CD4-positive, alpha-beta T cell treated with Interleukin-21 for 1 hour (primary cell): Measurements from ENCODE around the gene UBIAD1.
"Not testable (repeated sequence)": the region's sequence is repeated elsewhere in the genome, so short reads cannot be mapped to it uniquely, and the experiment has no call there.

Source experiments
- DNase-seq: peaks from one replicate; pipeline ENCODE4 v3.0.0-alpha.2; 2020

Gene UBIAD1, protein sequence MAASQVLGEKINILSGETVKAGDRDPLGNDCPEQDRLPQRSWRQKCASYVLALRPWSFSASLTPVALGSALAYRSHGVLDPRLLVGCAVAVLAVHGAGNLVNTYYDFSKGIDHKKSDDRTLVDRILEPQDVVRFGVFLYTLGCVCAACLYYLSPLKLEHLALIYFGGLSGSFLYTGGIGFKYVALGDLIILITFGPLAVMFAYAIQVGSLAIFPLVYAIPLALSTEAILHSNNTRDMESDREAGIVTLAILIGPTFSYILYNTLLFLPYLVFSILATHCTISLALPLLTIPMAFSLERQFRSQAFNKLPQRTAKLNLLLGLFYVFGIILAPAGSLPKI

DNA sequence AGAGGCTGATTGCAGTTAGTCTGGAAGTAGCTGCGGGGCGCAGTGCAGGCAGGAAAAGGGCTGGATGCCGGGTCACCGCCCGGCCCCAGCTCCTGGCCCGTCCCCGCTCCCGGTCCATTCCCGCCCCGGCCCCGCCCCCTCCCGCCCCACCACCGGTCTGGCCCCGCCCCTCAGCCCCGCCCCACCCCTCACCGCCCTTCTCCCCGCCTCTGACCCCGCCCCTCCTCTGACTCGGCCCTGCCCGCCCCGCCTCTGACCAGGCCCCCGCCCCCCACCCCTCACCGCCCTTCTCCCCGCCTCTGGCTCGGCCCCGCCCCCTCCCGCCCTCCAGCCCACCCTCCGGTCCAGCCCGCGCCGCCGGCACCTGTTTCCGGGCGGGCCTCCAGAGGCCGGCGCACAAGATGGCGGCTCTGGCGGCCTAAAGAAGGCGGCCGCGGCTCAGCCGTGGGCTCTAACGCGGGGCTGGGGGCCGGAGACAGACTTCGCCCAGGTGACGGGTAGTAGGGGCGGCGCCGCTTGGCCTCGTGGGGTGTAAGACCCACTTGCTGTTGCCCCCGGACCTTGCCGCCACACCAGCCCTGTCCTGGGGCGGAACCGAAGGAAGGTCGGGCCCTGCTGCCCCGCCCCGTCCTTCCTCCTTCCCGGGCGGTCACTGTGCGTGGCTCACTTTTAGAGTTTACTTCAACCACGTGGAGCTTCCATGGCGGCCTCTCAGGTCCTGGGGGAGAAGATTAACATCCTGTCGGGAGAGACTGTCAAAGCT lies at the start of gene UBIAD1:
TSS of gene UBIAD1 (plus strand) at position 367 of the 763 bp plus-strand sequence. CDS start at position 701, 334 bp downstream.
- DNase-seq, result peak; percentile 85

DNA sequence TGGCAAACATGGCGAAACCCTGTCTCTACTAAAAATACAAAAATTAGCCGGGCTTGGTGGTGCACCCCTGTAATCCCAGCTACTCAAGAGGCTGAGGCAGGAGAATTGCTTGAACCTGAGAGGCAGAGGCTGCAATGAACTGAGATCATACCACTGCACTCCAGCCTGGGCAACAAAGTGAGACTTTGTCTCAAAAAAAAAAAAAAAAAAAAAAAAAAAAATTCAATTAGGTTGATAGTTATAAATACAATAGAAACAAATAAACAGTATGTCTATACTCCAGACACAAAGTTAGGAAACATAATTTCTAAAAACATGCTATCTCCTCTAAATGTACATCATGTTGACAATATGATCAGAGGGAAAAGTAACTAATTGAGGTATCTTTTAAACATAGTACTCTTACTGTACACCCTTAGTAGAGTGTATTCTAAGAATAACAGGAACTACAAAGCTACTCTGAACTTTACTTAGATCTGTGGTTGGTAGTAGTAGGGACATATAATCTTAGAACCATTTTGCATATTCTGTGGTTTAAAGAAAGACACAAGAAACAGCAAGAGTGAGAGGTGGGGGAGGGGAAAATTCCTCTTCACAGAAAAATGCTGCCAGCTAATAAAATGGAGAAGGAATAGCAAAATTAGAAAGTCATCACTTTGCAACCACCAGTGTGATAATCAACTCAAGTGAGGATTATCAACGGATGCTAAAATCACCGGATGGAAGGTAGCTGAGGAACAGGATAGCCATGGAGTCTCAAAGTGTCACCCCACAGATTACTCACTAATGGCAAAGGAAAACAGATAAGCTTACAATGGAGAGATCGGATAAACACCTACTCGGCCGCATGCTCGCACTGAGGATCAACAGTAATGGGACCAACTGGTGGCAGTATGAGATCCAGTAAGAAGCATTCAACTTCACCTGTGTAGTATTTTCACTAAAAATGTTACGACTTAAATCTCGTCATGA lies 45.6 kb upstream of the UBIAD1 start:
- no peak for DNase-seq

DNA sequence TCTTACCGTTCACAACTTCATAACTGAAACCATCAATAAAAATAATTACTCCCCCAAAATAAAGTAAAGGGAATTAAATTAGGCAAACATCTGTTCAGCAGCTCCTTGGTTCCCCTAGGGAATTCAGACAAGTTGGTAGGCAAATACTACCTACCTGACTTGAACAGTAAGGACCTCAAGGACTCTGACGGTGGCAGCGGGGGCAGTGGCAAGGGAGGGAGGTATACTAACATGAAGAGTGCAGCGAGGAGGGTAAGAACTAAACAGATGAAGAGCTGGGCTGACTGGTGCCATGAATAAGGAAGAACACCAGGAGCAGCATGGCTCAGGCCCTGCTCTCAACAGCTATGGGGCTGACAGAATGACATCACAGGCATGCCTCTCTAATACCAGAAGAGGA lies 43.8 kb upstream of the UBIAD1 start:
- DNase-seq, result no peak

DNA sequence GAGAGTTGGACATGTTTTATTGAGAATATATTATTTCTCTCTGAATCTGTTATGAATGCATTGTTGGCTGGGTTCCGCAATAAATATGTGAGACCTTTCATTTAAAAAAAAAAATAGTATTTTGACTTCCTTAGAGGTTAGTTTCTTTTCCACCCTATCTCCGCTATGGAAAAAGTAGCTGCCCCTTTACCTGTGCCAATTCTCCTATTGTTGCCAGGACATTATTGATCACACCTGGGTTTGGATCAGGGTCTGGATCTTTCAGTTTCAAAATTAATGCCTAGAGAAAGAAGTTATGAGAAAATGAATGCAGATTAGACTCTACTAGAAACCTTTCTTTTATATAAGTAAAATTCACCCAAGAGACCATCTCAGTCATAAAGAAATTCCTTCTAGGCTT lies 39.8 kb upstream of the UBIAD1 start:
- no peak for DNase-seq

DNA sequence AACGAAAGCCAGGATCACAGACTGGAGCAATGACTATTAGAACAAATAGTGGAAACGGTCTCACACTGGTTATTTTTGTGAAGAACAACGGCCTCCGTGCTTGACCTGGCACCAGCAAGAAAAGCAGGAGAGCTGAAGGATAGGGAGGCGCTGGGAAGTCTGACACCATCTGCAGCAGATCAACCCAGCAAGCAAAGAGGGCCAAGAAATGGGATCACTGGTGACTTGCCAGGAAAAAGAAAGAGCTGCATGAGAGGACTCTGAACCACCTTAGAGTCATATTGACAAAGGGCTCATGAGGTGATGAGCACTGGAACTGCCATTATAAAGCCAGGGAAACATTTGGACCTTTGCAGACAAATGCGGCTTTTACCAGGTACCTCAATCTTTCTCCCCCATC lies 35.6 kb upstream of the UBIAD1 start:
- DNase-seq, result no peak

DNA sequence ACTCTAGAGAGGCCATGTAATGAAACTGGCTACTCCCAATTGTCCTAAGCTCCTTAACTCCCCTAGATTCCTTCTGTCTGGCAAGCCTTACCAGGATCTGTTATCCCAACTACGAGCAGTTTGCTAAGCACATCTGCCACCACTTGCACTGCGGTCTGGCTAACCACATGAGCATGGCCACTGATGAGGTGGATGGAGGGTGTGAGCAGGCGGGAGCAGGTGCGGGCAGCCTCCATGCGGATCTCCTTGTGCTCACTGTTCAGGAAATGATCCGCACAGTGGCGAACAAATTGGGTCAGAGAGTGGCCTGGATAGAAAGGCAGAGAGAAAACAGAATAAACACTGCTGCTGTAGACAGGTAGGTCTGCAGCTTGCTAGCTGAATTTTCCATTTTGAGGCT lies 34.7 kb upstream of the UBIAD1 start:
- no peak for DNase-seq

DNA sequence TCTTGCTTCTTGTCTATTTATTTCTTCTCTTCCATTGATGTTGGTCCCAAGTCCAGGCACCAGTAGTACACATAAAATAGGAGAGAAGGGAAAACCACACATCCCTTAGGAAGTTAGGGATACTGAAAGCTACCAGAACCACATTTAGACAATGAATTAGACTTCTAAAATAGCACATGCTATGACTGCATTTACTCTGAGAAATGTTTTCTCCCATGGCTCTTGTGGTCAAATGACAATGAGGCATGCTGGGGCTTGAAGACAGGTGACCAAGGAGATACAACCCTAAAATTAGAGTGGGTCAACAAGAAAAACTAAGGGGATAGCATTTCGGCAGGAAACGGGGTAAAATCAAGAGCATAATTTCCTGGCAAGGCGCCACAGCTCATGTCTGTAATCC lies 27.8 kb upstream of the UBIAD1 start:
- no peak for DNase-seq

DNA sequence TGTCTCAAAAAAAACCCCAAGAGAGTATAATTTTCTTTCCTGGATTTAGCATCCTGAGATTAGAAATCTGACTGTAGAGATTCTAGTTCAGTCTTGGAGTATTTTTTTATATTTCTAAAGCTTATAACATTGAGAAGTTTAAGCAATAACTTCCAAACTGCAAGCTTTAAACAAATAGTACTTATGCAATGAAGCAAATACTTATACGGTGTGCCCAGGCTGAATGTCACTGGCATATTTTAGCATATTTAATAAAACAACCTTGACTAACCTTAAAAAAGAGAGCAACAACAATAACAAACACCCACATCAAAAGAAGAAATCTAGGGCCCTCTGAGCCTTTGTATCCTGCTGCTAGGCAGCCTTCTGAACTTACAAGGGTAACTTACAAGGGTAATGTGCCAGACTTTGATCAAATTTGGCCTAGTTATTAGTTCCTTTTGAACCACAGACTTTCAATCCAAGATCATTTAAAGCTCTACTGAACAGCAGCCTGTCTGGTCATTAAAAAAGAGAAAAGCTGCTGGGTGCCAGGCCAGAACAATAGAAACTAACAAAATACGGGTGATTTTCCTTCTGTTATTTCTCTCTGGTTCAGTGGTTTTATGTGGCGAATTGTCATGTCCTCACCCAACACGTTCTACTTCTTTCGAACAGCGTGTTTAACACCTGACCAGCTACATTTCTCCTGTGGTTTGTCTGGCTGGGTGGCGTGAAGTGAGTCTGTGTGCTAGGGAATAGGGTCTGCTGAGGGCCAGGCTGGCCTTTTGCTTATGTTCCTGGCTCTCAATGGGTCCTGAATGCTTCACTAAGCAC lies 26.9 kb upstream of the UBIAD1 start:
- peak; percentile 37 for DNase-seq

DNA sequence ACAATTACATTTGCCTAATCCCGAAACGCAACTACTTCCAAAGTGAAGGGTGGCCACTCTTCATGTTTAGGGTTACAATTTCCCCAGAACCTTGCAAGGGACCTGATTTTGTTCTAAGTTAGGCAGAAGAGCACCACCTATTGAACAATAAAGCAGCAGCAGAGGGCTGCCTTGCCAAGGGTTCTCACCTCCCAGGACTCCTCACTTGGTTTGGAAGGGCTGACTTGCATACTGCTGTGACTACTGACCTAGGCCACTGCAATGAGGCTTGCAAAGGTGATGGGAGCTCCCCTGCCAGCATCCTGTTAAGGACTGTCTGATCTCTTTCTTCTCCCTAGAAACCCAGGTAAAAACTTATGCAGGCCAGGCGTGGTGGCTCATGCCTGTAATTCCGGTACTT lies 24.8 kb upstream of the UBIAD1 start:
- DNase-seq, result no peak

DNA sequence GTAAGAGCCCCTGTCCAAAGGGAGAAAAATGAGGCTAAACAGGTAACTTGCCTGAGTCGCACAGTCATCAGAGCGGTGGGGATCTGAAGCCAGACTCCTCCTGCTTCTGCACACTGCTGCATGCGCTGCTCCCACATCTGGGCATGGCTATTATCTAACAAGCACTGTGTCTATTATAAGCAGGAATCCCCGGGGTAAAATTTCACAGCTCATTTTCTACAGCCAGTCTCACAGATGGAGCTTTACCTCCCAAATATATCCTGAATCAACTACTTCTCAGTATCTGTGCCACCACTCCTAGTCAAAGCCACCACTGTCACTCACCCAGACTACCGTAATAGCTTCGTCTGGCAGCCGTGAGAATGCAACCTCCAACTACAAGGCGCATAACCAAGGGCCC lies 20.5 kb upstream of the UBIAD1 start:
- no peak for DNase-seq

DNA sequence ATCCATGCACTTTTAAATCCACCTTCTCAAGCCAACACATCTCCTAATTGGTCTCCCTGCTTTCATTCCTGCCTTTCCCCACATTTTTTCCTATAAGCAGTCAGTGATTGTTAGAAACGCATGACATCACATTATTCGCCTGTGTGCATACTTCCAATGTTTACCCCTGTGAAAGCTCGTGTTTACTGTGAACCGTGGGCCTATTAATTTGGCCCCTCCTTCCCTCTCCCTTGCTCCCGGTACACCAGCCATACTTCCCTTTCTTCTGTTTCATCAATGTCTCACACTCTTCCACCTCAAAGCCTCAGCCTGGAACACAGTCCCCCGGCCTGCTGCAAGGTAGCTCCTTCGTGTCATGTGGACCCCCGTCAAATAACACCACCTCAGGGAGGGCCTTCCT lies 19.8 kb upstream of the UBIAD1 start:
- DNase-seq, result no peak

DNA sequence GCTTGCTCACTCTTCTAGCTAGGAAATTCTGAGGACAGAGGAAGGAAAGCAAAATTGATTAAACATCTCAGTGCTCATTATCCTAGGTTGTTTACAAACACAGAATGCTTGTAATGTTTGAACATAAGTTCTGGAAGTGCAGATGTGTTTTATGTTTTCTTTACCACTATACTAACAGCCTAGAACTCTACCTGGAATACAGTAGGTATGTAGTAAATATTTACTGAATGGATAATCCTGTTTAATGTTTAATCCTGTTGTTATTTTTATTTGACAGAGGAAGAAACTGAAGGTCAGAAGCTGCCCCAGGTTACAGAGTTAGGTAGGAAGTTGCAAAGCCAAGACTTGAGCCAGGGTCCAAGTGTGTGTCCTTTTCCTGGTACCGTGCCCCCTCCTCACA lies 16.7 kb upstream of the UBIAD1 start:
- no peak for DNase-seq

DNA sequence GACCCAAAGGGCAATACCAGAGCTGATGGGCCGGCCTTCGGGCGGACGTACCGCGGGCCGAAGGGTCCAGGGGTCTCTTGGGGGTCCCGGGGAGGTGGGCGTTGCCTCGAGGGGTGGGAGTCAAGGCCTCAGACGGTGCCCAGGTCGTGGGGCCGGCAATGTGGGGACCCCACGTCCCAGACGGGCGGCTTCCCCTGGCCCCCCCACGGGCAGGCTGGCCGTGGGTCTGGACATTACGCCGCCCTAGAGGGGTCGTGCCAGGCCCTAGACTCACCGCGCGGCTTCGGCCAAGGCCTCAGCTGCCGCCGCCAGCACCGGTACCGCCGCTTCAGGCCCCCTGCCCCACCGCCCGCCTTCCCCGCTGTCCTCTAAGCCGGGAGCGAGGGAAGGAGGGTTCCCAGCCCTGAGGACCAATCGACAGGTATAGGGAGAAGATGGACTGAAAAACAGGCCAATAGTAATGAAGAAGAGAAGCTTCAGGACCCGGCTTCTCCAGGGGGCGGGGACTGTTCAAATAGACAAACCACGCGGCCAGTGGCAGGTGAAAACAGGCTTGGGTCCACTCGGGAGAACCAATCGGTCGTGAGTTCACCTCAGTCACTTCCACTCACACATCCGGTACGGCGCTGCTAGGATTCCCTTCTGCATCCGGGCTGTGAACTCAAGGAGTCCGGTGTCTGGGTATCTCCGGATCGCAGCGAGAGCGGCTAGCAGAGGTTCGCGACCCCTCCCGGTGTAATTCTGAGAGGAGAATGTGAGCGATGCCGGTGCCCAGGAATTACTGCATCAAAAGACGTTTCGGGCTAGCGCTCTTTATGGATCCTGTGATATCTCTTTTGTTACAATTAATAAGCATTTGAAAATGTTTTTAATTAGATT lies 10.6 kb upstream of the UBIAD1 start, which contains the start of gene MTOR:
TSS of gene MTOR (minus strand) at position 381 of the 879 bp plus-strand sequence. CDS start 3,142 bp downstream, outside the sequence.
- peak; percentile 99 for DNase-seq

DNA sequence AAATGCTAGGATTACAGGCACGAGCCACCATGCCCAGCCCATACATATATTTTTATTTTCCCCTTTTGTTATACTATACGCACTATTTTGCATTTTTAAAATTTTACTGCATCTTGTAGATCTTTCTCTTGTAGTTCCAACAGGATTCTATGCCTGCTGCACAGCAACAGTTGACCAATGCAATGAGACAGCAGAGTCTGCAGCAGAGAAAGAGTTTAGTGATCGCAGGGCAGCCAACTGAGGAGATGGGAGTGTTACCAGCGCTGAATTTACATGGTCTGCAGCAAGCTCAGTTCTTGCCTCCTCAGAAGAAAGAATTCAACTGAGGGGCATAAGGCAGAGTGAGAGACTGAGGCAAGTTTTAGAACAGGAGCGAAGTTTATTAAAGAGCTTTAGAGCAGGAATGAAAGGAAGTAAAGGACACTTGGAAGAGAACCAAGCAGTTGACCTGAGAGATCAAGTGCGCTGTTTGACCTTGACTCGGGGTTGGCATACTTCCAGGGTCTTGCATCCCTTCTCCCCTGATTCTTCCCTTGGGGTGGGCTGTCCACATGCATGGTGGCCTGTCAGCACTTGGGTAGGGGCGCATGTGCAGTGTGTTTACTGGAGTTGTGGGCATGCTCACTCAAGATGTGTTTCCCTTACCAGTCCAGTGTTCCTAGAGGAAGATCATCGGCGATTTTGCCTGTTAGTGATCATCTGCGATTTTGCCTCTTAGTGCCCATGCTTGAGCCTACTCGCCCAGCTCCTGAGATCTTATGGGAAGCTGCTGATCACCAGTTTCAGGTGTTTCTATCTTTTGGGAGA lies 6.5 kb upstream of the UBIAD1 start:
- no peak for DNase-seq

DNA sequence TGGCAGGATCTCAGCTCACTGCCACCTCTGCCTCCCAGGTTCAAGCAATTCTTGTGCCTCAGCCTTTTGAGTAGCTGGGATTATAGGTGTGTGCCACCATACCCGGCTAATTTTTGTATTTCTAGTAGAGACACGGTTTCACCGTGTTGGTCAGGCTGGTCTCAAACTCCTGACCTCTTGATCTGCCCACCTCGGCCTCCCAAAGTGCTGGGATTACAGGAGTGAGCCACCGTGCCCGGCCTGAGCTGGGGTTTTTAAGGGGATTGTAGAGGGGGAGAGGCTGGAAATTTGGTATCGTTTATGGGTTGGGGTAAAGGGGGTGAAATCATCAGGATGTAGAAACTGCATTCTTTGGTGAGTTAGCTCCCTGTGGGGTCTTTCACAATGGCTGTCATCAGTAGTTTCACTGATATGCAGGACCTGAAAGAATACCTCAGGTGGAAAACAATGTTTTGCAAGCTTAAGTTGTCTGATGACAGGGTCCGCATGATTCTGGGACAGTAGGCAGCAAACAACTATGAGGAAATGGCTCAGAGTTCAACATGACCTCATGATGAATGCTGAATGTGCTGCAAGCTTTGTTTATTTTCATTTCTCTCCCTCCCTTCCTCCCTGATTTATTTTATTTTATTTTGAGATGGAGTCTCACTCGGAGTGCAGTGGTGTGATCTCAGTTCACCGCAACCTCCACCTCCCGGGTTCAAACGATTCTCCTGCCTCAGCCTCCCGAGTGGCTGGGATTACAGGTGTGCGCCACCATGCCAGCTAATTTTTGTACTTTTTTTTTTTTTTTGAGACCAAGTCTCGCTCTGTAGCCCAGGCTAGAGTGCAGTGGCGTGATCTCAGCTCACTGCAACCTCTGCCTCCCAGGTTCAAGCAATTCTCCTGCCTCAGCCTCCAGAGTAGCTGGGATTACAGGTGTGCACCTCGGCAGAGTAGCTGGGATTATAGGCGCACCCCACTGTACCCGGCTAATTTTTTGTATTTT lies 5.4 kb upstream of the UBIAD1 start:
- DNase-seq, result not testable (repeated sequence)

DNA sequence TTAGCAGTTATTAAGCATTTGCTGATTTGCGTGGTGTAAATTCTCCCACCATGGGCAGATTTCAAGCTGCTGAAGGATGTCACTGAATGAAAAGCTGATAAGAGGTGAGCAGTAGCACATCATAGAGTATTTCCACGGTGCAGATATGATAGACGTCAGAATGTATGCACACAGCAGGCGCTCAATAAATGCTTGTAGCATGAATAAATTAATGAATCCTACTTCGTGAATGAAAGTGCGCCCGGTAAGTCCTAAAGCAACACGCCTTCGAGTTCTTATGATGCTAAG lies 510 bp upstream of the UBIAD1 start:
- DNase-seq, result no peak

DNA sequence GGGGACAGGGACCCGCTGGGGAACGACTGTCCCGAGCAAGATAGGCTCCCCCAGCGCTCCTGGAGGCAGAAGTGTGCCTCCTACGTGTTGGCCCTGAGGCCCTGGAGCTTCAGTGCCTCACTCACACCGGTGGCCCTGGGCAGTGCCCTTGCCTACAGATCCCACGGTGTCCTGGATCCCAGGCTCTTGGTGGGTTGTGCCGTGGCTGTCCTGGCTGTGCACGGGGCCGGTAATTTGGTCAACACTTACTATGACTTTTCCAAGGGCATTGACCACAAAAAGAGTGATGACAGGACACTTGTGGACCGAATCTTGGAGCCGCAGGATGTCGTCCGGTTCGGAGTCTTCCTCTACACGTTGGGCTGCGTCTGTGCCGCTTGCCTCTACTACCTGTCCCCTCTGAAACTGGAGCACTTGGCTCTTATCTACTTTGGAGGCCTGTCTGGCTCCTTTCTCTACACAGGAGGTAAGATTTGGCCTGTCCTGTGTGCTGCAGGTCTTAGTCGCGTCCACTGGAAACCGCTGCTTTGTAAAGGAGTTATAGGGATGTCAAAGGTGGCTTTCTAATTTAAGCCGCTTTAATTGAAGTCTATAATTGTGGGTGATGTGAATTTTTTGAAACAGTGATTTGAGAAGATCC lies 717 bp downstream of the UBIAD1 start:
- DNase-seq, result no peak

DNA sequence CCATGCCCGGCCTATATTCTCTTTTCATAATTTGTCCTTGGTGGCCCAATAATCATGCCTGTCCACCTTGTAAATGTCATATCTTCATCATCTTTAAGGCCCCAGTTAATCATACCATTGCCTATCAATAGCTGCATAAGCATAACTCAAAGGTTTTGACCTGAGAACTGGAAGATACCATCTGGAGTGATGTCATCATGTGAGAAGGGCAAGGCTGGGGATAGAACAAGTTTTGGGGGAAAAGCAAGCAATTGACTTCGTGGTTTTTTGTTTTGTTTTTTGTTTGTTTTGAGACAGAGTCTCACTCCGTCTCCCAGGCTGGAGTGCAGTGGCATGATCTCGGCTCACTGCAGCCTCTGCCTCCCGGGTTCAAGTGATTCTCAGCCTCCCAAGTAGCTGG lies 6.2 kb downstream of the UBIAD1 start:
- no peak for DNase-seq

DNA sequence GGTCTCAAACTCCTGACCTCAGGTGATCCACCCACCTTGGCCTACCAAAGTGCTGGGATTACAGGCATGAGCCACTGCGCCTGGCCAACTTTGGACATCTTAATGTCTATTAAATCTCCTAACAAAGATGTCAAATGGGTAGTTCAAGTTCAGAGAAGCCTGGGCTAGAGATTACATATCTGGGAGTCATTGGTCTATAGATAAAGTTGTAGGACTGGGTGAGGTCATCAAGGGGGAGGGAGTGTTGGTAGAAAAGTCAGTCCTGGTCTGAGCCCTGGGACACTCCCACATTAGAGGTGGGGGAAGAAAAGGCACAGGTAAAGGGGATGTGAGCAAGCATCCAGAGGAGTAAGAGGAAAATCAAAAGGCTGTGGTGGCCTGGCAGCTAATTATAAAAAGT lies 6.6 kb downstream of the UBIAD1 start:
- no peak for DNase-seq
